SJCRH30 (cell line): ENCODE measurements around the gene SEMG1. TPM values are rescaled to one million over a fixed set of nuclear protein-coding genes. Genes with fewer than 3 reads are reported as not detected.

Experiments
- DNase-seq, 2 experiments: peaks; one replicate each; pipeline ENCODE4 v3.0.0-alpha.2; 2015 to 2020
- H3K27ac ChIP-seq: fragments of 250-450 bp; sonication (Bioruptor Pico); 2 replicates; pipeline ENCODE4 v1.5.1; 2020; ENCODE audit warnings: mild to moderate bottlenecking, moderate library complexity
- H3K27me3 ChIP-seq: fragments of 250-450 bp; sonication (Bioruptor Pico); 2 replicates; pipeline ENCODE4 v1.5.1; 2020; ENCODE audit warnings: mild to moderate bottlenecking, moderate library complexity
- H3K36me3 ChIP-seq: fragments of 250-450 bp; sonication (Bioruptor Pico); 2 replicates; pipeline ENCODE4 v1.5.1; 2020; ENCODE audit warnings: mild to moderate bottlenecking, moderate library complexity
- H3K4me1 ChIP-seq: fragments of 250-450 bp; sonication (Bioruptor Pico); 2 replicates; pipeline ENCODE4 v1.5.1; 2020; ENCODE audit warnings: mild to moderate bottlenecking, moderate library complexity
- H3K4me3 ChIP-seq: fragments of 250-450 bp; sonication (Bioruptor Pico); 2 replicates; pipeline ENCODE4 v1.5.1; 2020; ENCODE audit warnings: mild to moderate bottlenecking, moderate library complexity
- H3K9me3 ChIP-seq: fragments of 250-450 bp; sonication (Bioruptor Pico); replicated peaks from 2 replicates; pipeline ENCODE4 v1.5.1; 2020; ENCODE audit warnings: mild to moderate bottlenecking, moderate library complexity
- total RNA-seq: library from RNA; depleted of rRNA; stranded (reverse); fragments of >200 nt; shearing (Covaris generic); gene quantifications from 2 replicates; pipeline ENCODE4 v1.2.3, GENCODE V29; 2014; rRNA removed

Gene SEMG1
- total RNA-seq, 1 experiment from 2014 or later: not detected

- no peak for DNase-seq
- Histone ChIP-seq H3K9me3 (no peaks in the 10 kb centered on the region), H3K27me3 (peaks cover 30% of the 10 kb centered on the region), H3K4me1 (no peaks in the 10 kb centered on the region), H3K36me3 (no peaks in the 10 kb centered on the region), H3K27ac (no peak overlapping the region), H3K4me3 (no peak overlapping the region)
Measured at GRCh38 chr20:45248609-45249008, 41.8 kb downstream of the SEMG1 start.

GRCh38 chr20:45251884-45252560 is 45.2 kb downstream of the SEMG1 start:
- no peaks in the 10 kb centered on the region for H3K9me3 ChIP-seq
- peaks cover 26% of the 10 kb centered on the region for H3K27me3 ChIP-seq
- no peak overlapping the region for H3K4me3 ChIP-seq
- H3K4me1 ChIP-seq: no peaks in the 10 kb centered on the region
- no peak overlapping the region for H3K27ac ChIP-seq
- no peaks in the 10 kb centered on the region for H3K36me3 ChIP-seq
- DNase-seq: no peak

- no peak overlapping the region for H3K4me3 ChIP-seq
- no peaks in the 10 kb centered on the region for H3K9me3 ChIP-seq
- peaks cover 24% of the 10 kb centered on the region for H3K27me3 ChIP-seq
- DNase-seq: no peak
- H3K36me3 ChIP-seq: no peaks in the 10 kb centered on the region
- H3K27ac ChIP-seq: no peak overlapping the region
- no peaks in the 10 kb centered on the region for H3K4me1 ChIP-seq
Measured at GRCh38 chr20:45253261-45253660, 46.4 kb downstream of the SEMG1 start.

- no peak within 1 kb of the TSS for H3K4me3 ChIP-seq
- no peaks in the 10 kb centered on the region for H3K9me3 ChIP-seq
- H3K27ac ChIP-seq: no peak within 1 kb of the TSS
Measured at GRCh38 chr20:45254383-45255262, 47.8 kb downstream of the SEMG1 start, which contains the start of gene SLPI. Gene SLPI, minus strand, starts transcription at chr20:45254564. Its CDS starts 21 bp downstream, at chr20:45254543.

DNA sequence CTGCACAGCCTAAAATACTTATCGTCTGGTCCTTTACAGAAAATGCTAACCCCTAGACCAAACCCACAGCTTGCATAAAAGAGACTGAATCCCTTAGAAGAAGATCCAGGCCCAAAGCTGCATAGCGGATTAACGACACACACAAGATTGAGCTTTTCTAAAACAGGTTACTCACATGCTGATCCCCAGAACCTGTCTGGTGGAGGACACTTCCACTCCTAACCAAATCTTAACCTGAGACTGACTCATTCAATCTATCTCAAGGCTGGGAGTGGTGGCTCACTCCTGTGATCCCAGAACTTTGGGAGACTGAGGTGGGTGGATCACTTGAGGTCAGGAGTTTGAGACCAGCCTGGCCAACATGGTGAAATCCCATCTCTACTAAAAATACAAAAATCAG is 50.3 kb downstream of the SEMG1 start:
- Histone ChIP-seq H3K4me1 (no peaks in the 10 kb centered on the region), H3K9me3 (no peaks in the 10 kb centered on the region), H3K27ac (no peak overlapping the region), H3K27me3 (peaks cover 22% of the 10 kb centered on the region), H3K36me3 (no peaks in the 10 kb centered on the region), H3K4me3 (no peak overlapping the region)
- no peak for DNase-seq

More at GRCh38 chr20:45254383-45255262, 47.8 kb downstream of the SEMG1 start, which contains the start of gene SLPI:
- no peak for DNase-seq
- Histone ChIP-seq H3K27me3 (peaks cover 34% of the 10 kb centered on the region), H3K36me3 (no peaks in the 10 kb centered on the region), H3K4me1 (no peaks in the 10 kb centered on the region)

DNA sequence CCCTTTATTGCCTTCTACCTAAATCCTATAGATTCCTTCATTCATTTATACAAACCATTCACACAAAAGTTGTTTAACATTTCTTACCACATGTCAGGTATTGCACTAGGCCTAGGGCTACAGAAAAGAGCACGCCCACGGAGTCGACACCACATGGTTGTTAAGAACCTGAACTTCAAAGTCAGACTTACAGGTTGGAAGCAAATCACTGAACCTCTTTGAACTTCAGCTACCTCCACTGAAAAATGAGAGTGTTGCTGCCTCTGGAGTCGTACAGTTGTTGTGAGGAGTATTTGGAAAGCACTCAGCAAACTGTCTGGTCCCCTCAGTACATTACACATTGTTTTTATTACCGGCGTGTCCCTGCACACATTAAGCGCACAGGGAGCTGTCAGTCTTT is 50.9 kb downstream of the SEMG1 start:
- Histone ChIP-seq H3K36me3 (no peaks in the 10 kb centered on the region), H3K27ac (no peak overlapping the region), H3K4me1 (no peaks in the 10 kb centered on the region), H3K9me3 (peaks cover under 1% of the 10 kb centered on the region; the same call in 1 of the 2 replicates), H3K27me3 (peaks cover 20% of the 10 kb centered on the region), H3K4me3 (no peak overlapping the region)
- DNase-seq: no peak

GRCh38 chr20:45258259-45258658 is 51.4 kb downstream of the SEMG1 start:
- Histone ChIP-seq H3K4me3 (no peak overlapping the region), H3K36me3 (no peaks in the 10 kb centered on the region), H3K27ac (no peak overlapping the region), H3K4me1 (no peaks in the 10 kb centered on the region), H3K9me3 (peaks cover 4% of the 10 kb centered on the region; the same call in 1 of the 2 replicates), H3K27me3 (peaks cover 26% of the 10 kb centered on the region)
- DNase-seq: no peak

DNA sequence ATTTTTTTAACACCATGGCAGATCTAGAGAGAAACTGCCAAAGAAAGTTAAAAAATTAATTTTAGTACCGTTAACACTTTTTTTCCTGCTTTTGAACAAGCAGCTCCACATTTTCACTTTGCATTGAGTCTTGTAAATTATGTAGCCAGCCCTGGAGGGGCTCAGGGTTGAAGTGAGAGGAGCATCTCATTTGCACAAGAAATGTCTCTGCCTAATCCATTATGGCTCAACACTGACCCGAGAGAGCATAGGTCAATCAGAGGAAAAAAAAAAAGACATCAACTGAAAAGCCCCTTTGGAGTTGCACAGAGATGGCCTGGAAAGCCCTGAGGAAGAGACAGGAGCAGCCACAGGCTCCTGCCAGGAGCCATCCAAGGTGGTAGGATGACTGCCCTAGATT is 51.8 kb downstream of the SEMG1 start:
- H3K4me1 ChIP-seq: no peaks in the 10 kb centered on the region
- no peak overlapping the region for H3K27ac ChIP-seq
- no peak overlapping the region for H3K4me3 ChIP-seq
- H3K27me3 ChIP-seq: peaks cover 30% of the 10 kb centered on the region
- no peak for DNase-seq
- H3K9me3 ChIP-seq: peaks cover 4% of the 10 kb centered on the region; the same call in 1 of the 2 replicates
- H3K36me3 ChIP-seq: no peaks in the 10 kb centered on the region

Other genes with a start within 250 kb of the SEMG1 start
- 43.4 and 43.5 TPM in 2 replicates for gene TOMM34, start 246.6 kb upstream of the SEMG1 start, total RNA-seq
- gene STK4, start 240.5 kb upstream of the SEMG1 start, total RNA-seq: 43.2 and 49.2 TPM in 2 replicates
- gene KCNS1, start 105.9 kb upstream of the SEMG1 start, total RNA-seq: not detected in 2 replicates
- gene WFDC5, start 91.9 kb upstream of the SEMG1 start, total RNA-seq: not detected in 2 replicates
- gene WFDC12, start 82.6 kb upstream of the SEMG1 start, total RNA-seq: not detected in 2 replicates
- gene PI3, start 32.1 kb upstream of the SEMG1 start, total RNA-seq: not detected in 2 replicates
- gene SEMG2, start 14.3 kb downstream of the SEMG1 start, total RNA-seq: not detected in 2 replicates
- gene SLPI, start 47.5 kb downstream of the SEMG1 start, total RNA-seq: not detected in 2 replicates
- not detected in 2 replicates for gene RBPJL, start 99.8 kb downstream of the SEMG1 start, total RNA-seq
- 0.18 TPM in 1 of 2 replicates, not detected in the other for gene MATN4, start 101.3 kb downstream of the SEMG1 start, total RNA-seq
- gene SDC4, start 141.4 kb downstream of the SEMG1 start, total RNA-seq: 47.4 and 48.7 TPM in 2 replicates
- gene SYS1, start 156.1 kb downstream of the SEMG1 start, total RNA-seq: 24.2 and 27.8 TPM in 2 replicates
- not detected in 2 replicates for gene TP53TG5, start 171.3 kb downstream of the SEMG1 start, total RNA-seq
- gene DBNDD2, start 201.3 kb downstream of the SEMG1 start, total RNA-seq: 5.2 and 8.1 TPM in 2 replicates
- 106 and 110 TPM in 2 replicates for gene PIGT, start 209.1 kb downstream of the SEMG1 start, total RNA-seq